Vagina (tissue), 2 donors: Measurements from ENCODE around the gene ERBB4.

Source experiments
- CTCF ChIP-seq, 3 experiments: fragments of 450-650 bp in 2 of 3; fragments of 200-600 bp in 1 of 3; sonication (generic) in 1 of 3; IDR thresholded peaks; one replicate each; pipeline ENCODE4 v1.5.1; 2017 to 2019; ENCODE audit warnings: antibody characterized with exemption in 3 of 3, mild to moderate bottlenecking in 2 of 3, moderate library complexity in 2 of 3
- POLR2A ChIP-seq, 2 donors: fragments of 450-650 bp; IDR thresholded peaks; one replicate each; pipeline ENCODE4 v1.6.1; 2017; ENCODE audit warnings: antibody characterized with exemption in 2 of 2, mild to moderate bottlenecking in 2 of 2, moderate library complexity in 2 of 2
- POLR2AphosphoS5 ChIP-seq, 2 donors: sonication (generic); formaldehyde crosslinking; IDR thresholded peaks; one replicate each; pipeline ENCODE4 v1.9.0; 2017; ENCODE audit warnings: antibody characterized with exemption in 2 of 2, mild to moderate bottlenecking in 2 of 2, low read depth in 1 of 2; ENCODE audit not compliant: insufficient read depth in 1 of 2

DNA sequence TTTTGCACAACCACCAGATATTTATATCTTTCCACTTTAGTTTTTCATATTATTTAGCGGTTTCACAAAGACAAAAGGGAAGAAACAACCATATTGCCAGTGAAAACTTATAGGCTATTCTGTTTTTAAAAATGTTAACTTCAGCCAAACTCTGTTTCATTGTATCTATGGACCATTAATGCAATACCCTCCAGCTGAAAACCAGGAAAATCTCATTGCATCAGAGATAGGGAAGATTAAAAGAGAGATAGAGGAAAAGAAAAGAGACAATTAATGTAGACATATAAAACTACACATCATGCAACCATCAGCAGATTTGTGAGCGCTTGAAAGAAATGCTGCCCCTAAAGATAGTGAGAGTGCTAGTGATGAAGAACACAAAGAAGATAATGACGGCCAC lies 970.2 kb downstream of the ERBB4 start:
- no peak for TF ChIP-seq CTCF (IDR thresholded peaks at IDR 0.05)
- TF ChIP-seq POLR2AphosphoS5 (IDR thresholded peaks at IDR 0.05; ENCODE audit: insufficient read depth in 1 of 2, low read depth in 1 of 2) = no peak
- no peak for TF ChIP-seq POLR2A (IDR thresholded peaks at IDR 0.05)
